RPMI8226 (cell line): Measurements from ENCODE around the gene TACR2.

Experiments
- DNase-seq: peaks from one replicate; pipeline ENCODE4 v3.0.0-alpha.2; 2015

TACR2 gene

GRCh38 chr10:69449841-69450240, 33.1 kb upstream of the TACR2 start:
- peak; percentile 51 for DNase-seq

DNA sequence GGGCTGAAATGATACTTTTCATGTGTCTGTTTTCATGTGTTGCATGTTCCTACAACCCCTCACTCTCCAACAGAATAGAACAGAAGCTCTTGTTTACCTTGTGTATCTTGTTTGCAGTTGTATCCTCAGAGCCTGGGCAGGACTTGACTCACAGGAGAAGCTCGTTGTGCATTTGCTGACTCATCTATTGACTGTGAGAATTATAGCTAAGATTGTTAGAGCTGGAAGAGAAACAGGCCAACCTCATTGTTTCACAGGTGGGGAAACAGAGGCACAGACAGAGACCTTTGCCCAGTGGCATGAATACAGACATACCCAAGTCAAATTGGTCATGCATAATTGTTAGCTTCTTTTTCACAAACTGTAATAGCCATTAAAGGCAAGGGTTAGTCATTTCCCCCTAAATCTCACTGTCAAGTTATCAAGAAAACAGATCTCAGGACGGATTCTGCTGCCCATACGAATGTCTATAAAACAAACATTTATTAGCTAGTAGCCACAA, 30.0 kb upstream of the TACR2 start:
- DNase-seq, result no peak

DNA sequence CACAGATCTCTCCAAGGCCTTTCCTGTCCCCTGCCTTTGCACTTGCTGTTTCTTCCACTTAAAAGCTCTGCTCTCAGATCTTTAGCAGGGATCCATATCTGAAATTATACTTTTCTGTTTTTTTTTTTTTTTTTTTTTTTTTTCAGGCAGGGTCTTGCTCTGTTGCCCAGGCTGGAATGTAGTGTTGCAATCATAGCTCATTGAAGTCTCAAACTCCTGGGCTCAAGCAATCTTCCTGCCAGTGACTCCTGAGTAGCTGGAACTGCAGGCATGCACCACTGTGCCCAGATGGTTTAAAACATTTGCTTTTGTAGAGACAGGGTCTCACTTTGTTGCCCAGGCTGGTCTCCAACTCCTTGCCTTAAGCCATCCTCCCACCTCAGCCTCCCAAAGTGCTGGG, 29.5 kb upstream of the TACR2 start:
- DNase-seq, result no peak

DNA sequence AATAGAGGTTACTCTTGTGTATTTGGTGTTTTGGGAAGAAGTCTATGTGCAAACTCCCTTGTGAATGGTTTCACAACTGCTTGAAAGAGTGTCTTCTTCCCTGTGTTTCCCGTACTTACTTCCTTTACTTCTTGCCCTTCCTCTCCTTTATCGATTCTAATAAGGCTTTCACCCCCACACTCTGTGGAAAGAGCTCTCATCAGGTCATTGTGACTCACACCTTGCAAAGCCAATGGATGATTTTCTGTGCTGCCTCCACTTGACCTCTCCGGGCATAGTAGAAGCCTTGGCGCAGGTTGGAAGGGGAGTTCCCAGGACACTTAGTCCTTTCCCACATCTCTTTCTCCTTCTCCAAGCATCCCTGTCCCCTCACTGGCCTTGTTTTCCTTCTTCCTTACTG, 28.3 kb upstream of the TACR2 start:
- DNase-seq, result no peak

GRCh38 chr10:69443354-69443753, 26.6 kb upstream of the TACR2 start:
- DNase-seq, result no peak

- DNase-seq, result no peak
These were observed 23.2 kb upstream of the TACR2 start for GRCh38 chr10:69439813-69440506.

- no peak for DNase-seq
These were observed 22.6 kb upstream of the TACR2 start for GRCh38 chr10:69439350-69439739.

- DNase-seq, result no peak
These were observed 22.0 kb upstream of the TACR2 start for GRCh38 chr10:69438536-69439349.

DNA sequence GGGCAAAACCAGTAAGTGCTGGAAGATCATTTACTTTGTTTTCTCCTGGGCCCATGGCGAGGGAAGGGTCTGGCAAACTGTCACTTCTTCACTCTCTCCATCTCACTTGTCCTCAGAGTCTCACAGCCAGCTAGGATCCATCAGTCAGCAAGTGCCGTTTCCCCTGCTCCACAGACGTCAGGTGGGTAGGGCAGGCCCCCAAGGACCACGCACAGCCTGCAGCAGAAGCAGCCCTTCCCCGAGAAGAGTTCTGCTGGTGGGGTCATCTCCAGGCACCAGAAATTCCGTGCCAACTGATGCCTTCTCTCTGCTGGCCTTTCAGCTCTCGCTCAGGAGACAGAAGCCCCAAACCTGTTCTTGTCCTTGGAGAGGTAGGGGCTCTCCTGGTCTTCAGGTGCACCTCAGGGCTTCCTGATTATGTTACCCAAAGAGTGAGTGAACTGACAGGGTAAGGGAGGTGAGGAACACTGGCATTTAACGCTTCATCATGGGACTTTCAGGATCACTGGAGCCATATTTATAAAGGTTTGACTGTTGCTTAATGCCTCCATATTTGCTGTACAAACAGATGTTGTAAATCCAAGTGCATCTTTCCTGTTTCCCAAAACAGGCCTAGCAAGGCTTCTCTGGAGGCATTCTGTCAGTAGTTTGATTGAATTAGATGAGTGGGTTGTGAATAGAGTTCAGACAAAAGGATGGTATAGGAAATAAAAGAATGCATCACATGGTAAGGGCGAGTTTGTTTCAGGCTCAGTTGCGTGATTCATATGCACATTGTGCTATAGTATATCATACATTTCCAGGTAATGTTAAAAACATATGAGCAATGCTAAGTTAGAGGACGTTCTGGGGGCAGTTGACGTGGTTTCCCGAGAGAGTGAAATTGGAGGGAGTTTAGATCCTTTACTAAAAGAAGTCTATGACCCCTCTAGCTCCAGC, 20.9 kb upstream of the TACR2 start:
- DNase-seq, result no peak

GRCh38 chr10:69435966-69436520, 19.3 kb upstream of the TACR2 start:
- no peak for DNase-seq

- DNase-seq, result no peak
These were observed 18.2 kb upstream of the TACR2 start for GRCh38 chr10:69434926-69435325.

DNA sequence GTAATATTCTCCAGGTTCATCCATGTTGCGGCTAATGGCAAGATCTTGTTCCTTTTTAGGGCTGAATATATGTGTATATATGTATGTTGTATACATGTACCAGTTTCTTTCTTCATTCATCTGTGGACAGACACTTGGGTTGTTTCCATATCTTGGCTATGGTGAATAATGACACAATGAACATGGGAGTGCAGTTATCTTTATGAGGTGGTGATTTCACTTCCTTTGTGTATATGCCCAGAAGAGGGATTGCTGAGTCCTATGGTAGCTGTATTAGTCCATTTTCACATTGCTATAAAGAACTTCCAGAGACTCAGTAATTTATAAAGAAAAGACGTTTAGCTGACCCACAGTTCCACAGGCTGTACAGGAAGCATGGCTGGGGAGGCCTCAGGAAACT, 17.5 kb upstream of the TACR2 start:
- DNase-seq, result no peak

- no peak for DNase-seq
These were observed 11.4 kb upstream of the TACR2 start for GRCh38 chr10:69428165-69428564.

GRCh38 chr10:69426376-69426727, 9.6 kb upstream of the TACR2 start:
- DNase-seq, result no peak

GRCh38 chr10:69425511-69426298, 9.0 kb upstream of the TACR2 start:
- no peak for DNase-seq

DNA sequence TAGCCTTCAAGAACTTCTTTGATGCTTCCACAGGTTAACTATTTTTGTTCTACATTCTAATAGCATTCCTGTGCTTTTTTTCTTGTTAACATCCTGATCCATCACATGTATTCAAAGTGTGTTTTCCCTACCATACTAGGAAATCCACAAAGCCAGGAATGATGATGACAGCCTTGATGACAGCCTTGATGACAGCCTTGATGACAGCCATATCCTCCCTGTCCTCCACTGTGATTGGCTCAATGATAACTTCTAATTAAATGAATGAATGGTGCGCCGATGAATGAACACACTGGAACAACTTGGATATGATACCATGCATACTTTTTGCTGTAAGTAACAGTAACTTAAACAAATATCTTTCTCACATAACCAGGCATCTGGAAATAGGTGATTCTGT, 8.3 kb upstream of the TACR2 start:
- no peak for DNase-seq

DNA sequence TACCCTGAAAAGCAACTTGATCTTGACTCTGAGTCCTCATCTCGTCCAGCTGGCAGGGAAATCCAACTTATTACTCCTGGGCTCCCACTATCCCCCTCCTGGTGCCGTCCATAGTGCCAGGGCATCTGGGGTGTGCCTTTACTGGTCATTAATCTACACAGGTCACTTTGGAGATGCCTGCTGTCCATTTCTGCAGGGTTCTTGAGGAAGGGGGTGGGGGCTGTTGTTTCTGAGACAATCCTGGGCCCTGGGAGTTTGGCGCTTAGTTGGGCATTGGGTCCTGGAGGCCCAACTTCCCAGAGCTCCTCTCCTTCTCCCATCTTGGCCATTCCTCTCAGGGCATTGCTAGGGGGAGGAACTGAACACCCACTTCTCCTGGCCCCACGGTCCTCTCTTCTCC, 6.0 kb upstream of the TACR2 start:
- no peak for DNase-seq

DNA sequence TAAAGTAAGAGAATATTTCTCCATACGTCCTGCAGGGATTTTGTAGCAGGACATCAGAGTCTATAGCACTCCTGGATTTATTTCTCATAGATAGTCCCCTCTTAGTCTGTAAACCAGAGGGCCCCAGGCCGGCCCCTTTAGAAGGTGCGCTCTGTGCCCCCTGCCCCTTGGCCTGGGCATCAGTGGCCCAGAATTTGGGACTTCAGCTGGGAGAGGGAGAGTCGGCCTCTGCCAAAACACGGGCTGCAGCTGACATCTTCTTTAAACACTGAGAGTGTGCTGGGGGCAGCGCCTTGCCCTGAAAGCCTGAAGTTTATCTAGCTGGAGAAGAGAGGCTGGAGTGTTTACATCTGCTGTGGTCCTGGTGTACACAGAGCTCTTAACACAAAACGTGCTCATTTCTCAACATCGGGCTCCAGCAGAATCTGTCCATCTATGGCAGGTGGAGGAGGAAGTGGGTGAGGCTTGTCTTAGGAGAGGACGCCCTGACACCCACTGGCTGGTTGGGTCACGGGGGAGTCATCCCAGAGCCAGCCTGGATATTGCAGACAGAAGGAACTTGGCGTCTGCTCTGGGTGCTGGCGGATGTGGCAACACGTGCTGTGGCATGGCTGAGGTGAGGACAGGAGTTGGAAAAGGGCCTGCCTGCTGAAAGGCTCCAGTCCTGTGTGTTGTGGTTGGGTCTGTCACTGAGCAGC, 5.0 kb upstream of the TACR2 start:
- no peak for DNase-seq

DNA sequence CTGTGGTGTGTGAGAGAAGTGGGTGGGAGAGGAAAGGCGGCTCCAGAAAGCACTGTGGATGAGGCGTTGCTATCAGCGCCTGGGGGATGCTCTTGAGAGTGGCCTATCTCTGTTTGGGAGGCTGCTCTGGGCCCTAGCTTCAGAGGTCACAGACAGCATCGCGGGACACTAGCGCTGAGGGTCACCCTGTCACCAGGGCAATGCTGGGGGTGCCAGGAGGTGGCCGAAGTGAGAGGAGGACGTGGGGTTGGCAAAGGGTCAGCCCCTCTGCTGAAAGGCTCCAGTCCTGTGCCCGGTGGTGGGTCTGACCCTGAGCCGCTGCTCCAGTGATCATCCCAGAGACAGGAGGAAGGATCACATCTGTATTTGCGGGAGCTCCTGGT, 3.0 kb upstream of the TACR2 start:
- no peak for DNase-seq

- DNase-seq, result no peak
These were observed 2.5 kb upstream of the TACR2 start for GRCh38 chr10:69419096-69419743.
